OCI-LY3 (cell line): Measurements from ENCODE around the gene RUSC2.

Source experiments
- H2AFZ ChIP-seq: fragments of 200-600, 300-600 bp; shearing (Covaris generic); 2 replicates; pipeline ENCODE4 v1.6.0; 2014; ENCODE audit warnings: antibody characterized with exemption, low read depth, low read length
- H3K27ac ChIP-seq: fragments of 200-600, 300-600 bp; sonication (generic); 2 replicates; pipeline ENCODE4 v1.5.1; 2014; ENCODE audit warnings: mild to moderate bottlenecking, low read length, moderate library complexity, mixed read lengths
- H3K27me3 ChIP-seq: fragments of 200-600, 300-600 bp; sonication (generic); 2 replicates; pipeline ENCODE4 v1.6.1; 2014; ENCODE audit warnings: low read depth, low read length, mixed read lengths
- H3K36me3 ChIP-seq: fragments of 200-600, 300-600 bp; sonication (generic); replicated peaks from 2 replicates; pipeline ENCODE3; 2014; ENCODE audit warnings: low read depth, low read length, mixed read lengths
- H3K4me1 ChIP-seq: fragments of 300-600, 200-600 bp; sonication (generic); 2 replicates; pipeline ENCODE4 v1.6.1; 2014; ENCODE audit warnings: low read length, mixed read lengths
- H3K4me2 ChIP-seq: fragments of 200-600, 300-600 bp; sonication (generic); 2 replicates; pipeline ENCODE4 v1.6.1; 2014; ENCODE audit warnings: low read length, mixed read lengths
- H3K4me3 ChIP-seq: fragments of 300-600, 200-600 bp; sonication (generic); 2 replicates; pipeline ENCODE4 v1.5.1; 2014; ENCODE audit warnings: antibody characterized with exemption, mild to moderate bottlenecking, low read length, moderate library complexity
- H3K79me2 ChIP-seq: fragments of 300-600, 200-600 bp; shearing (Covaris generic); 2 replicates; pipeline ENCODE4 v1.6.1; 2014; ENCODE audit warnings: mild to moderate bottlenecking, low read length, mixed read lengths
- H3K9ac ChIP-seq: fragments of 300-600, 200-600 bp; shearing (Covaris generic); 2 replicates; pipeline ENCODE4 v1.6.0; 2014; ENCODE audit warnings: mild to moderate bottlenecking, low read length, moderate library complexity
- H3K9me3 ChIP-seq: fragments of 200-600, 300-600 bp; shearing (Covaris generic); 2 replicates; pipeline ENCODE4 v1.6.1; 2014; ENCODE audit warnings: low read length, mixed read lengths; ENCODE audit not compliant: insufficient read depth
- H4K20me1 ChIP-seq: fragments of 200-600, 300-600 bp; sonication (generic); 2 replicates; pipeline ENCODE4 v1.6.1; 2016; ENCODE audit warnings: low read length, mixed read lengths; ENCODE audit not compliant: insufficient read depth
- EZH2phosphoT487 ChIP-seq: fragments of 200-600 bp; shearing (Covaris generic); IDR thresholded peaks from 2 replicates; pipeline ENCODE4 v1.6.1; 2018; ENCODE audit warnings: antibody characterized with exemption, mixed run types, low read depth
- TF ChIP-seq, protein P1 (sequence below): fragments of 200-600, 300-600 bp; sonication (generic); IDR thresholded peaks from 2 replicates; pipeline ENCODE4 v1.5.1; 2014; ENCODE audit warnings: antibody characterized with exemption, low read length, low read depth

RUSC2 gene

DNA sequence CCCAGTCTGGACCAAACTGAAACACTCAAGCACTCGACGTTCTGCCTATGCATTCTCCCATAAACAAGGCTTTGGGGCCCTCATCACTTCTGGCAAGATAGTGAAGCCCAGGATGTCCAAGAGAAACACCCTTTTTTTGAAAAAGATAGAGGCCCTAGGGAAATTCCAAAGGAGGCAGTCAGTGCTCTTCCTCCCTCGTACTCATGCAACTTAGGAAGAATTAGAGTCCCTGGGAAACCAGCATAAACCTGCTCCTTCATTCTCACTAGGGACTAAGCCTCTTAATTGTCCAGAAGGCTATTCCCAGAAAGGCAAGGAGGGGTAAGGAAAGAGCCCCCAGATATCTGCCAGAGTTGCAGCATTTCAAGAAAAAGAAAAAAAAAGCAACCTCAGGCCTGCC, 7.8 kb upstream of the RUSC2 start:
- Histone ChIP-seq H3K36me3 (no peaks in the 10 kb centered on the region), H3K9me3 (no peaks in the 10 kb centered on the region), H3K9ac (no peak overlapping the region), H3K4me1 (no peaks in the 10 kb centered on the region), H3K4me2 (no peak overlapping the region), H3K4me3 (no peak overlapping the region), H2AFZ (no peak overlapping the region), H3K27ac (no peak overlapping the region), H3K27me3 (no peaks in the 10 kb centered on the region), H4K20me1 (no peaks in the 10 kb centered on the region), H3K79me2 (no peaks in the 10 kb centered on the region)
- no peak for TF ChIP-seq EZH2phosphoT487
- TF ChIP-seq, protein P1, sequence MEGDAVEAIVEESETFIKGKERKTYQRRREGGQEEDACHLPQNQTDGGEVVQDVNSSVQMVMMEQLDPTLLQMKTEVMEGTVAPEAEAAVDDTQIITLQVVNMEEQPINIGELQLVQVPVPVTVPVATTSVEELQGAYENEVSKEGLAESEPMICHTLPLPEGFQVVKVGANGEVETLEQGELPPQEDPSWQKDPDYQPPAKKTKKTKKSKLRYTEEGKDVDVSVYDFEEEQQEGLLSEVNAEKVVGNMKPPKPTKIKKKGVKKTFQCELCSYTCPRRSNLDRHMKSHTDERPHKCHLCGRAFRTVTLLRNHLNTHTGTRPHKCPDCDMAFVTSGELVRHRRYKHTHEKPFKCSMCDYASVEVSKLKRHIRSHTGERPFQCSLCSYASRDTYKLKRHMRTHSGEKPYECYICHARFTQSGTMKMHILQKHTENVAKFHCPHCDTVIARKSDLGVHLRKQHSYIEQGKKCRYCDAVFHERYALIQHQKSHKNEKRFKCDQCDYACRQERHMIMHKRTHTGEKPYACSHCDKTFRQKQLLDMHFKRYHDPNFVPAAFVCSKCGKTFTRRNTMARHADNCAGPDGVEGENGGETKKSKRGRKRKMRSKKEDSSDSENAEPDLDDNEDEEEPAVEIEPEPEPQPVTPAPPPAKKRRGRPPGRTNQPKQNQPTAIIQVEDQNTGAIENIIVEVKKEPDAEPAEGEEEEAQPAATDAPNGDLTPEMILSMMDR, result no peak

DNA sequence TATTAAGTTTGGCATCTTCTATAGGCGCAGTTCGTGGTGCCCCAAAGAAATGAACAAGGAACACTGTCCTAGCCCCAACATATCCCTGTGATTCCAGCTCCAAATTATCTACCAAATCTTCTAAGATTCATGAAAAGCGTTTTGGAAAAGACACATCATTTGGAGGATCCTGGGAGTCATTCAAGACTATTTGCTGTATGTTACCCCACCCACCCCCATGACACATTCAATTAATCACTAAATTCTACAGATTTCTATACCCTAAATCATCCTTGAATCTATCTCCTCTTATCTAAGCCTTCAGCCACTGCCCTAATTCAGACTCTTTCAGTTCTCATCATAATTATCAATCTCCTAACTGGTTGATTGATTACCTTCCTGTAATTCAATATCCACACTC, 5.5 kb upstream of the RUSC2 start:
- H3K27ac ChIP-seq, result no peak overlapping the region
- H4K20me1 ChIP-seq, result no peaks in the 10 kb centered on the region
- no peaks in the 10 kb centered on the region for H3K79me2 ChIP-seq
- no peak overlapping the region for H2AFZ ChIP-seq
- no peak overlapping the region for H3K4me3 ChIP-seq
- no peak overlapping the region for H3K4me2 ChIP-seq
- no peaks in the 10 kb centered on the region for H3K9me3 ChIP-seq
- H3K27me3 ChIP-seq, result no peaks in the 10 kb centered on the region
- no peak overlapping the region for H3K9ac ChIP-seq
- peaks cover 7% of the 10 kb centered on the region for H3K4me1 ChIP-seq
- no peaks in the 10 kb centered on the region for H3K36me3 ChIP-seq
- TF ChIP-seq, protein P1, result no peak
- TF ChIP-seq EZH2phosphoT487, result no peak

DNA sequence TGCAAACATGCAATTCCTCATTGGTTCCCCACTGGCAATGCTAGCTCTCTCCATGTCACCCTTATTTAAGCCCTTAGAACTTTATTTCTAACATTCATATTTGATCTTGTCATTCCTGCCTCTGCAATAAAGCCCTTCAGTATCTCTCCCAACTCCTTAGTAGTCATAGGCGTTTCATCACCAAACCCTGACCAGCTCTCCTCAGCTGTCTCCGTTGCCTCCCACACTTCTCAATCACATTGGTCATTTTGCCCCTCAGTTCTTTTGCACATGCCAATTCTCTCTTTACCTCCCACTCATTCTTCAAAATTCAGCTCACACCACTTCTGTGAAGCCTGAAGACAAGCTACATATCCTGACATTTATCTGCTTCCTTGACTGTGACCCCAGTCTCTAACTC, 2.8 kb upstream of the RUSC2 start:
- no peak overlapping the region for H3K4me2 ChIP-seq
- H3K79me2 ChIP-seq, result no peaks in the 10 kb centered on the region

DNA sequence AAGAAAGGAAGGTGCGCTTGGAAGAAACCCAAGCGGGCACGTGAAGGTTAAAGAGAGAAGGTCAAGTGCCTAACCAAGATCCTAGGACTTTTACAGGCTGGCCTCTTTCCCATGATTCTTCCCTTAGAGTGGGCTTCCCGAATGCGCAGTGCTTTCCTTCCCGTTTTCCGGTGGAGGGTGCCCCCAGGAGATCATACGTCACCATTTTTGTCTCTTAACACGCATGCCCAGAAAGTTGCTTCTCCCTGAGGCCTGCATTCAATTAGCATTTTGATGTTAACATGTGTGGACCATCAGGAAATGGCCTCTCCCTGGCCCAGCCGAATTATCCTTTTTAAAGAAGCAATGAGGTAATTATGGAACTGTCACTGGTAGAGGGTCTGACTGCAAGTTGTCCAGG, 1.9 kb upstream of the RUSC2 start:
- H3K4me1 ChIP-seq, result peaks cover 18% of the 10 kb centered on the region
- no peaks in the 10 kb centered on the region for H3K9me3 ChIP-seq
- no peak overlapping the region for H3K4me2 ChIP-seq
- no peaks in the 10 kb centered on the region for H3K79me2 ChIP-seq
- H3K4me3 ChIP-seq, result no peak overlapping the region
- H3K27ac ChIP-seq, result no peak overlapping the region
- TF ChIP-seq EZH2phosphoT487, result no peak
- TF ChIP-seq, protein P1, result no peak
- H3K27me3 ChIP-seq, result no peaks in the 10 kb centered on the region
- H4K20me1 ChIP-seq, result no peaks in the 10 kb centered on the region
- H3K9ac ChIP-seq, result no peak overlapping the region
- no peaks in the 10 kb centered on the region for H3K36me3 ChIP-seq
- H2AFZ ChIP-seq, result no peak overlapping the region

More for the DNA sequence above, 2.8 kb upstream of the RUSC2 start:
- H4K20me1 ChIP-seq, result no peaks in the 10 kb centered on the region
- H3K27ac ChIP-seq, result no peak overlapping the region
- H3K36me3 ChIP-seq, result no peaks in the 10 kb centered on the region
- H3K9me3 ChIP-seq, result no peaks in the 10 kb centered on the region
- TF ChIP-seq, protein P1, result no peak
- no peak for TF ChIP-seq EZH2phosphoT487
- H3K9ac ChIP-seq, result no peak overlapping the region
- H3K27me3 ChIP-seq, result no peaks in the 10 kb centered on the region
- peaks cover 18% of the 10 kb centered on the region for H3K4me1 ChIP-seq
- no peak overlapping the region for H3K4me3 ChIP-seq
- no peak overlapping the region for H2AFZ ChIP-seq
